ENCODE data around the gene KANSL1. TPM values are rescaled to one million over a fixed set of nuclear protein-coding genes. Genes with fewer than 3 reads are reported as not detected.
"Not testable (repeated sequence)": the region's sequence is repeated elsewhere in the genome, so short reads cannot be mapped to it uniquely, and the experiment has no call there.

Gene KANSL1
- total RNA-seq, 4 donors from 2014 or later, result 57.7 to 91.2 (median 75.1) TPM

DNA sequence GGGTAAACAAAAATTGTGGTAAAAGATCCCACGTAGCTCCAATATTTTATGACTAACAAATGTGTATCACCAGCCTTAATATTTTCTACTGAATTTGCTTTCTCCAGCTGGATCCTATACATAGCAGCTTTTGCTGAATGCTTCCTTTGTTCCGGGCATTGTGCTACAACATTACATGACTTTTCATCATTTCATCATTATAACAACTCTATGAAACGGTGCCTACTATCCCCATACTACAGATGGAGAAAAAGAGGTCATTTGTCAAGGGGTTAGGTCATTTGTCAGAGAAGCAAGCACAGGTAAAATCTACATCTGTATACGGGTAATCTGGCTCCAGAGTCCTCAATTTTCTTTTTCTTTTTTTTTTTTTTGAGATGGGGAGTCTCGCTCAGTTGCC is 74.3 kb downstream of the KANSL1 start:
- TF ChIP-seq CTCF (IDR thresholded peaks at IDR 0.05) (no peak), EP300 (IDR thresholded peaks at IDR 0.05) (no peak), POLR2A (IDR thresholded peaks at IDR 0.05) (no peak), POLR2AphosphoS5 (IDR thresholded peaks at IDR 0.05) (no peak)
- ATAC-seq, result no peak
- no peak overlapping the region for H3K27ac ChIP-seq
- WGBS, 2 donors (ENCODE audit: low coverage in 1 of 2), result 87 to 93% methylated on average over 4 to 5 of the region's 5 CpGs
- peaks cover 26 to 98% (median 40%) of the 10 kb centered on the region in 3 donors for H3K4me1 ChIP-seq
- H3K4me3 ChIP-seq, result no peak overlapping the region
- H3K36me3 ChIP-seq, result no peaks in the 10 kb centered on the region
- no peaks in the 10 kb centered on the region for H3K27me3 ChIP-seq
- H3K9me3 ChIP-seq, result no peaks in the 10 kb centered on the region

- Histone ChIP-seq H3K4me1 (peaks cover 26 to 98% (median 40%) of the 10 kb centered on the region in 3 donors), H3K27me3 (no peaks in the 10 kb centered on the region), H3K9me3 (no peaks in the 10 kb centered on the region), H3K27ac (no peak overlapping the region), H3K36me3 (no peaks in the 10 kb centered on the region), H3K4me3 (no peak overlapping the region)
- TF ChIP-seq POLR2A (IDR thresholded peaks at IDR 0.05) (no peak), CTCF (IDR thresholded peaks at IDR 0.05) (no peak), EP300 (IDR thresholded peaks at IDR 0.05) (no peak), POLR2AphosphoS5 (IDR thresholded peaks at IDR 0.05) (no peak)
- no peak for ATAC-seq
- WGBS, 2 donors (ENCODE audit: low coverage in 1 of 2), result 30 to 33% methylated on average over 5 of the region's 5 CpGs
Measured at GRCh38 chr17:46117850-46118696, 75.2 kb downstream of the KANSL1 start.

DNA sequence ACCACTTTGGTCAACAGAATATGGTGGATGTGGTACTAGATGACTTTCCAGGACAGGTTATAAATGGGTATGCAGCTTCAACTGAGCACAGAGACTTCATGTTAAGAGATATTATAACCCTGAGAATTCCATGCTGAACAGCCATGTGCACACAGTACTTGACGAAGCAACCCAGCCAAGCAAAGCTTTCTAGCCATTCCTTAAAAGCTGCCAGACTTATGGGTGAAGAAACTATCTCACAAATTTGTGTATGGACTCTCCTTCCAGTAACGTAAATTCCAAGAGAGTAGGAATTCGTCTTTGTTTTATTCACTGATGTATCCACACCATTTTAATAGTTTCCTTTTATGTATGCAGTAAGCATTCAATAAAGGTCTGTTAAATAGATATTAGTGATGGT is 76.1 kb downstream of the KANSL1 start:
- H3K27me3 ChIP-seq, result no peaks in the 10 kb centered on the region
- no peak for ATAC-seq
- no peak overlapping the region for H3K4me3 ChIP-seq
- H3K36me3 ChIP-seq, result no peaks in the 10 kb centered on the region
- 19 to 56% methylated on average over 2 to 3 of the region's 3 CpGs for WGBS, 2 donors (ENCODE audit: low coverage in 1 of 2)
- H3K9me3 ChIP-seq, result no peaks in the 10 kb centered on the region
- TF ChIP-seq CTCF (IDR thresholded peaks at IDR 0.05) (no peak), EP300 (IDR thresholded peaks at IDR 0.05) (no peak), POLR2A (IDR thresholded peaks at IDR 0.05) (no peak), POLR2AphosphoS5 (IDR thresholded peaks at IDR 0.05) (no peak)
- no peak overlapping the region for H3K27ac ChIP-seq
- peaks cover 23 to 92% (median 37%) of the 10 kb centered on the region in 3 donors for H3K4me1 ChIP-seq

GRCh38 chr17:46115699-46116098 is 77.5 kb downstream of the KANSL1 start:
- H3K4me1 ChIP-seq, result peaks cover 10 to 90% (median 23%) of the 10 kb centered on the region in 3 donors

DNA sequence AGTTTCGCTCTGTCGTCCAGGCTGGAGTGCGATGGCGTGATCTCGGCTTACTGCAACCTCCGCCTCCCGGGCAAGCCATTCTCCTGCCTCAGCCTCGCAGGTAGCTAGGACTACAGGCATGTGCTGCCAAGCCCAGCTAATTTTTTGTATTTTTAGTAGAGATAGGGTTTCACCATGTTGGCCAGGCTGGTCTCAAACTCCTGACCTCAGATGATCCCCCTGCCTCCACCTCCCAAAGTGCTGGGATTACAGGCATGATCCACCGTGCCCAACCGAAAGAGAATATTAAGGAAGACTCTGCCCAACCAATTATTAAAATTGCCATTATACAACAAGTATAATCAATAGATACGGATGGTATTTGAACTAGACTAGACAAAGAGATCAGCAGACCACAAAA is 82.0 kb downstream of the KANSL1 start:
- WGBS, 2 donors (ENCODE audit: low coverage in 1 of 2), result 89 to 93% methylated on average over 11 of the region's 11 CpGs
- H3K9me3 ChIP-seq, H3K27ac ChIP-seq, ATAC-seq, H3K4me3 ChIP-seq, H3K27me3 ChIP-seq, H3K36me3 ChIP-seq: not testable (repeated sequence)
- H3K4me1 ChIP-seq, result peaks cover 34 to 90% (median 35%) of the 10 kb centered on the region in 3 donors

More at GRCh38 chr17:46115699-46116098, 77.5 kb downstream of the KANSL1 start:
- no peaks in the 10 kb centered on the region for H3K27me3 ChIP-seq
- H3K27ac ChIP-seq, result peak overlapping the region in 3 of 4 donors; percentile 56 to 74 (median 67)
- no peaks in the 10 kb centered on the region for H3K36me3 ChIP-seq
- WGBS, 2 donors (ENCODE audit: low coverage in 1 of 2), result 24 to 31% methylated on average over 6 of the region's 6 CpGs
- H3K9me3 ChIP-seq, result no peaks in the 10 kb centered on the region
- no peak for TF ChIP-seq EP300 (IDR thresholded peaks at IDR 0.05)
- no peak for TF ChIP-seq CTCF (IDR thresholded peaks at IDR 0.05)
- TF ChIP-seq POLR2AphosphoS5 (IDR thresholded peaks at IDR 0.05), result no peak
- TF ChIP-seq POLR2A (IDR thresholded peaks at IDR 0.05), result no peak
- peak overlapping the region in 1 of 2 donors; percentile 4 for H3K4me3 ChIP-seq
- no peak for ATAC-seq

Data from gastroesophageal sphincter (tissue), 4 donors.